Measurements from ENCODE around the gene MAP3K8.

DNA sequence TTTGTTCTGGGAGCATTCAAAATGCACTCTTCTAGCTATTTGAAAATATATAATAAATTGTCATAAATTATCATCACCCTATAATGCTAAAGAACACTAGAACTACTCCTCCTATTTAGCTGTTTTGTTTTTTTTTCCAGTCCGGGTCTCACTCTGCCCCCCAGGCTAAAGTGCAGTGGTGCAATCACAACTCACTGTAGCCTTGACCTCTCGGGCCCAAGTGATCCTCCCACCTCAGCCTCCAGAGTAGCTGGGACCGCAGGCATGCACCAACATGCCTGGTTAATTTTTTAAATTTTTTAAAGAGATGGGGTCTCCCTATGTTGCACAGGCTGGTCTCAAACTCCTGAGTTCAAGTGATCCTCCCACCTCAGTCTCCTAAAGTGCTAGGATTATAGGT is 43.8 kb upstream of the MAP3K8 start:
- TF ChIP-seq, protein P1, sequence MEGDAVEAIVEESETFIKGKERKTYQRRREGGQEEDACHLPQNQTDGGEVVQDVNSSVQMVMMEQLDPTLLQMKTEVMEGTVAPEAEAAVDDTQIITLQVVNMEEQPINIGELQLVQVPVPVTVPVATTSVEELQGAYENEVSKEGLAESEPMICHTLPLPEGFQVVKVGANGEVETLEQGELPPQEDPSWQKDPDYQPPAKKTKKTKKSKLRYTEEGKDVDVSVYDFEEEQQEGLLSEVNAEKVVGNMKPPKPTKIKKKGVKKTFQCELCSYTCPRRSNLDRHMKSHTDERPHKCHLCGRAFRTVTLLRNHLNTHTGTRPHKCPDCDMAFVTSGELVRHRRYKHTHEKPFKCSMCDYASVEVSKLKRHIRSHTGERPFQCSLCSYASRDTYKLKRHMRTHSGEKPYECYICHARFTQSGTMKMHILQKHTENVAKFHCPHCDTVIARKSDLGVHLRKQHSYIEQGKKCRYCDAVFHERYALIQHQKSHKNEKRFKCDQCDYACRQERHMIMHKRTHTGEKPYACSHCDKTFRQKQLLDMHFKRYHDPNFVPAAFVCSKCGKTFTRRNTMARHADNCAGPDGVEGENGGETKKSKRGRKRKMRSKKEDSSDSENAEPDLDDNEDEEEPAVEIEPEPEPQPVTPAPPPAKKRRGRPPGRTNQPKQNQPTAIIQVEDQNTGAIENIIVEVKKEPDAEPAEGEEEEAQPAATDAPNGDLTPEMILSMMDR (IDR thresholded peaks at IDR 0.05) = no peak
- no peak for TF ChIP-seq EZH2 (IDR thresholded peaks at IDR 0.05; ENCODE audit: borderline replicate concordance, insufficient read depth, low read depth, low read length, poor library complexity, severe bottlenecking)

Measured in B cell (primary cell).